ENCODE measurements around the gene CFAP300.

Gene CFAP300

GRCh38 chr11:102062106-102062505 is 14.9 kb downstream of the CFAP300 start:
- no peak overlapping the region for H3K4me3 ChIP-seq (ENCODE audit: low read depth, low read length)
- H3K36me3 ChIP-seq = no peaks in the 10 kb centered on the region
- H3K27ac ChIP-seq = no peak overlapping the region
- no peaks in the 10 kb centered on the region for H3K27me3 ChIP-seq (ENCODE audit: insufficient read depth, low read depth, severe bottlenecking)
- no peak for DNase-seq
- H3K9me3 ChIP-seq (ENCODE audit: severe bottlenecking) = no peaks in the 10 kb centered on the region
- no peak for TF ChIP-seq CTCF (IDR thresholded peaks at IDR 0.05; ENCODE audit: low read depth, low read length)

- no peaks in the 10 kb centered on the region for H3K36me3 ChIP-seq
- no peaks in the 10 kb centered on the region for H3K27me3 ChIP-seq (ENCODE audit: insufficient read depth, low read depth, severe bottlenecking)
- H3K9me3 ChIP-seq (ENCODE audit: severe bottlenecking) = no peaks in the 10 kb centered on the region
- DNase-seq = no peak
- no peak for TF ChIP-seq CTCF (IDR thresholded peaks at IDR 0.05; ENCODE audit: low read depth, low read length)
- H3K4me3 ChIP-seq (ENCODE audit: low read depth, low read length) = no peak overlapping the region
- no peak overlapping the region for H3K27ac ChIP-seq
Observed at GRCh38 chr11:102064316-102064715, 17.1 kb downstream of the CFAP300 start.

- no peaks in the 10 kb centered on the region for H3K36me3 ChIP-seq
Observed at GRCh38 chr11:102070766-102071165, 23.5 kb downstream of the CFAP300 start.

GRCh38 chr11:102071497-102072472 is 24.5 kb downstream of the CFAP300 start:
- H3K9me3 ChIP-seq (ENCODE audit: severe bottlenecking) = peaks cover 7% of the 10 kb centered on the region
- TF ChIP-seq CTCF (IDR thresholded peaks at IDR 0.05; ENCODE audit: low read depth, low read length) = no peak
- H3K4me3 ChIP-seq (ENCODE audit: low read depth, low read length) = no peak overlapping the region
- no peaks in the 10 kb centered on the region for H3K27me3 ChIP-seq (ENCODE audit: insufficient read depth, low read depth, severe bottlenecking)
- DNase-seq = no peak
- no peak overlapping the region for H3K27ac ChIP-seq
- no peaks in the 10 kb centered on the region for H3K36me3 ChIP-seq

More at GRCh38 chr11:102070766-102071165, 23.5 kb downstream of the CFAP300 start:
- Histone ChIP-seq H3K9me3 (ENCODE audit: severe bottlenecking) (peaks cover 7% of the 10 kb centered on the region), H3K27ac (no peak overlapping the region), H3K27me3 (ENCODE audit: insufficient read depth, low read depth, severe bottlenecking) (no peaks in the 10 kb centered on the region), H3K4me3 (ENCODE audit: low read depth, low read length) (no peak overlapping the region)
- TF ChIP-seq CTCF (IDR thresholded peaks at IDR 0.05; ENCODE audit: low read depth, low read length) = no peak
- no peak for DNase-seq

GRCh38 chr11:102073253-102073652 is 26.0 kb downstream of the CFAP300 start:
- Histone ChIP-seq H3K36me3 (no peaks in the 10 kb centered on the region), H3K4me3 (ENCODE audit: low read depth, low read length) (no peak overlapping the region), H3K27ac (no peak overlapping the region), H3K27me3 (ENCODE audit: insufficient read depth, low read depth, severe bottlenecking) (no peaks in the 10 kb centered on the region), H3K9me3 (ENCODE audit: severe bottlenecking) (peaks cover 7% of the 10 kb centered on the region)
- DNase-seq = no peak
- TF ChIP-seq CTCF (IDR thresholded peaks at IDR 0.05; ENCODE audit: low read depth, low read length) = no peak
